Measurements from ENCODE around the gene SLC36A4.
"Not testable (repeated sequence)": the region's sequence is repeated elsewhere in the genome, so short reads cannot be mapped to it uniquely, and the experiment has no call there.

The SLC36A4 gene

DNA sequence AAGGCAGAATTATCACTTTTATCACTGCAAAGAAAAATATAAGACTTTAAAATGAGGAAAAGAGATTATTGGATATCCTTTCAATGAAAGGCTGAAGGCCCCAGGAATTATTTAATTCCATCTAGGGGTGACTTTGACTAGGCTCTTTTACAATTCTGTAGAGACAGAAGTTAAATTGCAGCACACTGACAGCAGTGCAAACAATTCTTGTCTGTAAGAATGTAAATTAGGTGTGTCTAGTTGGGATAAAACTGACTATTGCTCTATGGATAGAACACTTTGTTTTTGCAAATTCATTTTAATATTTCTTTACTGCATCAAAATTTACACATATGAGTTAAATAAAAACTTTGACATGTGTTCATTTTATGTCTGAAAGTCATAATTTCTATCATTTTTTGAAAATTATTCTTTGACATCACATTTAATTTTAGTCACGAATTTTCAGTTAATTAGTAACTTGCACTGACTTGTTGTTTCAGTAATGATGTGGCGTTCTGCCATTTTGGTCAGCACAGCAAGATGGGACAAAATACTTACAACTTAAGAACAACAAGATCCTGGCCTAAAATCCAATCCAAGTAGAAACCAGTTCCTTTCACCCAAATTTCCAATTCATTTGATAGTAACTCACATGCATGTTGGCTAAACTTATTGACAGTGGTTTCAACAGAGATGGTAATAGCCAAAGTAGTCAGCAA is 75.1 kb downstream of the SLC36A4 start:
- DNase-seq (ENCODE audit: low read depth in 3 of 3) = no peak

GRCh38 chr11:93118276-93118675 is 79.5 kb downstream of the SLC36A4 start:
- DNase-seq (ENCODE audit: low read depth in 3 of 3) = no peak

DNA sequence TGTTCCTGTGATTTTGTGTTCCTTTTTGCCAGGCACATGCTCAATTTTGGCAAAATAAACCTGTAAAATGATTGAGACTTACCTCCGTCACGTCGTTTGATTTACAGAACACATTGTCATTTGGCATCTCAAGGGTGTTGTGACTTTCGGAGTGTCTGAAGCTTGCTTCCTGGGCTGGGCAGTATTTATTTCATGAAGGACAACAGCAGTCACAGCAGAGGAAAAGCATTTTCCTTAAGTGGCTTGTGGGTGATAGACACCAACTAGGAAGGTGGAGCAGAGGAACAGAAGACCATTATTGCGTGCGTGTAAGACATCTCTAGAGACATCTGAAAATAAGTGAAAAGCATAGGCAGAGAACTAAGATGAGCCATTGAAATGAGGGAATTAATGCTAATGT is 80.2 kb downstream of the SLC36A4 start:
- no peak for DNase-seq (ENCODE audit: low read depth in 3 of 3)

GRCh38 chr11:93116641-93117441 is 81.0 kb downstream of the SLC36A4 start:
- DNase-seq (ENCODE audit: low read depth in 3 of 3) = no peak

DNA sequence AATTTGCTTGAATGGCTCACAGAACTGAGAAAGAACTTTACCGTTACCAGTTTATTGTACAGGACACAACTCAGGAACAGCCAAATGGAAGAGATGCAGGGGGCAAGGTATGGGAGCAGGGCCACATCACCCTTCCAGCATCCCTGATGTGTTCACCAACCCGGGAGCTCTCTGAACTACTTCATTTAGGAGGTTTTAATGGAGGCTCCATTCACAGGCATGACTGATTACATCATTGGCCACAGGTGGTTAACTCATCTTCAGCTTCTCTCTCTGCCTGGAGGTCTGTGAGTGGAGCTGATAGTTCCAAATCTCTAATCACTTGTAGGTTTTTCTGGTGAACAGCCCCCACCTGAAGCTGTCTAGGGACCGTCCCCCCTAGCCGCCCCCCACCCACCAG is 83.5 kb downstream of the SLC36A4 start:
- DNase-seq (ENCODE audit: low read depth in 3 of 3) = no peak

DNA sequence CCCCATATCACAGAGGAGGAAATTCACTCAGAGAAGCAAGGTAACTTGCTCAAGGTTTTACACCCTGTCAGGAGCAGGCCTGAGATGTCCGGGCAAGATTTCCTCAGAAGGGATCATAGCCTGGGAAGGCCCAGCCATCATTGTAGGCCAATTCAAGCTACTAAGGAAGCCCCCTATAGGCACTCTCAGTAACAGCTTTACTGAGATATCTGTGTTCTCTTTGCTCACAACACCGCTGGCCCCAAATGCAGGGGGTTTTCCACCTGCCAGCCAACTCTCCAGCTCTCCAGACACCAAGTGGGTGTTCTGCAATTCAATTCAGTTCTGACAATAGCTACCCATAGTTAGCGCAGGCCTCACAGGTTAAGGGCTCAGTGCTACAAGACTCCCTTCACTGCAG is 84.0 kb downstream of the SLC36A4 start:
- no peak for DNase-seq (ENCODE audit: low read depth in 3 of 3)

DNA sequence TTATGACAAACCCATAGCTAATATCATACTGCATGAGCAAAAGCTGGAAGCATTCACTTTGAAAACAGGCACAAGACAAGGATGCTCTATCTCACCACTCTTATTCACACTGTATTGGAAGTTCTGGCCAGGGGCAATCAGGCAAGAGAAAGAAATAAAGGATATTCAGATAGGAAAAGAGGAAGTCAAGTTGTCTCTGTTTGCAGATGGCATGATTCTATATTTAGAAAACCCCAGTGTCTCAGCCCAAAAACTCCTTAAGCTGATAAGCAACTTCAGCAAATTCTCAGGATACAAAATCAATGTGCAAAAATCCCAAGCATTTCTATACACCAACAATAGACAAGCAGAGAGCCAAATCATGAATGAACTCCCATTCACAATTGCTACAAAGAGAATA is 86.6 kb downstream of the SLC36A4 start:
- not testable (repeated sequence) for DNase-seq (ENCODE audit: low read depth in 3 of 3)

- no peak for DNase-seq (ENCODE audit: low read depth in 3 of 3)
These were observed 97.6 kb downstream of the SLC36A4 start for GRCh38 chr11:93100211-93100610.

DNA sequence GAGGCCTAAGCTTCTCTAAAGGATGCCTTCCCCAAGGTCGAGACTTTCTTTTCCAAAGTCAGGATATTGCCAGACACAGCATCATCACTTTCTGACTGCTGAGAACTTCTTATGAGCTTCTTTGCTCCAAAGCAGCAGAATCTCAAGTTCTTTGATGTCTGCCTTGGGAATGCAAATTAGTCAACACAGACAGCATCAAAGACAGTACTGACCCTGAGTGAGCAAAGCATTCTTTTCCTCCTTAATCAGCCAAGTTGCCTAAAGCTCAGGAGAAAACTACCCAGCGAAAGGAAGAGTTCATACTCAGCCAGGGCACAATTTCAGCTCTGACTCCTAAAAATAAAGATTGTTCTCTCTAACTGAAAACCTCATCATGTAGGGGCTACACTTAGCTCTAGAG is 98.0 kb downstream of the SLC36A4 start:
- no peak for DNase-seq (ENCODE audit: low read depth in 3 of 3)

Measured in stimulated activated CD4-positive, alpha-beta T cell treated with anti-CD3 and anti-CD28 coated beads, TNF-alpha, amount 100 ng/mL, for 24 hours (primary cell).